Measurements from ENCODE around the gene CRHR2. TPM values are rescaled to one million over a fixed set of nuclear protein-coding genes. Genes with fewer than 3 reads are reported as not detected.
"Not testable (repeated sequence)": the region's sequence is repeated elsewhere in the genome, so short reads cannot be mapped to it uniquely, and the experiment has no call there.

Gene CRHR2
- total RNA-seq, 5 donors from 2014 or later (not counting 1 experiment from before 2014, with no cell fraction given): 0.09 TPM; not detected in 4

- H3K27ac Mint-ChIP-seq: no peak overlapping the region
- POLR2A ChIA-PET: no interaction called here
Measured at GRCh38 chr7:30642789-30643188, 39.5 kb downstream of the CRHR2 start.

GRCh38 chr7:30642322-30642721 is 39.9 kb downstream of the CRHR2 start:
- H3K36me3 ChIP-seq (ENCODE audit: control insufficient read depth in 2 of 2, extremely low read depth in 1 of 2, insufficient read depth in 1 of 2, low read length in 1 of 2); H3K9me3 ChIP-seq; H3K27ac Mint-ChIP-seq; H3K4me1 ChIP-seq (ENCODE audit: control insufficient read depth in 1 of 2, extremely low read depth in 1 of 2, insufficient read depth in 2 of 2, low read length in 2 of 2); H3K27me3 Mint-ChIP-seq; H3K27ac ChIP-seq (ENCODE audit: low read length); POLR2A ChIA-PET; H3K9me3 Mint-ChIP-seq; H3K4me3 Mint-ChIP-seq; H3K4me1 Mint-ChIP-seq; CTCF ChIA-PET; DNase-seq; H3K4me3 ChIP-seq (ENCODE audit: control insufficient read depth in 1 of 2, extremely low read depth in 1 of 2, low read length in 1 of 2); ATAC-seq (replicated peaks in 1 of 4); H3K27me3 ChIP-seq (replicated peaks in 1 of 2; ENCODE audit: control insufficient read depth in 2 of 2, extremely low read depth in 1 of 2, insufficient read depth in 2 of 2, low read length in 1 of 2): not testable (repeated sequence)
- WGBS (ENCODE audit: insufficient coverage): no CpG with 5 or more reads among the region's 29 CpGs
- H3K36me3 Mint-ChIP-seq: peaks cover 17% of the 10 kb centered on the region

More at GRCh38 chr7:30642789-30643188, 39.5 kb downstream of the CRHR2 start:
- no CpG with 5 or more reads among the region's 4 CpGs for WGBS (ENCODE audit: insufficient coverage)
- DNase-seq (no peak), ATAC-seq (replicated peaks in 1 of 4) (no peak)
- no peak overlapping the region for H3K27ac ChIP-seq (ENCODE audit: low read length)
- no peaks in the 10 kb centered on the region for H3K36me3 ChIP-seq (ENCODE audit: control insufficient read depth in 2 of 2, extremely low read depth in 1 of 2, insufficient read depth in 1 of 2, low read length in 1 of 2)
- Mint-ChIP-seq H3K4me3 (no peak overlapping the region), H3K9me3 (no peaks in the 10 kb centered on the region), H3K27me3 (no peaks in the 10 kb centered on the region), H3K4me1 (no peaks in the 10 kb centered on the region), H3K36me3 (peaks cover 17% of the 10 kb centered on the region)
- H3K4me1 ChIP-seq (ENCODE audit: control insufficient read depth in 1 of 2, extremely low read depth in 1 of 2, insufficient read depth in 2 of 2, low read length in 2 of 2): no peaks in the 10 kb centered on the region
- no peaks in the 10 kb centered on the region for H3K9me3 ChIP-seq
- no peaks in the 10 kb centered on the region for H3K27me3 ChIP-seq (replicated peaks in 1 of 2; ENCODE audit: control insufficient read depth in 2 of 2, extremely low read depth in 1 of 2, insufficient read depth in 2 of 2, low read length in 1 of 2)
- H3K4me3 ChIP-seq (ENCODE audit: control insufficient read depth in 1 of 2, extremely low read depth in 1 of 2, low read length in 1 of 2): no peak overlapping the region
- CTCF ChIA-PET: no interaction called here

GRCh38 chr7:30635798-30636197 is 46.5 kb downstream of the CRHR2 start:
- Histone ChIP-seq H3K27ac (ENCODE audit: low read length) (no peak overlapping the region), H3K4me3 (ENCODE audit: control insufficient read depth in 1 of 2, extremely low read depth in 1 of 2, low read length in 1 of 2) (no peak overlapping the region), H3K27me3 (replicated peaks in 1 of 2; ENCODE audit: control insufficient read depth in 2 of 2, extremely low read depth in 1 of 2, insufficient read depth in 2 of 2, low read length in 1 of 2) (no peaks in the 10 kb centered on the region), H3K4me1 (ENCODE audit: control insufficient read depth in 1 of 2, extremely low read depth in 1 of 2, insufficient read depth in 2 of 2, low read length in 2 of 2) (no peaks in the 10 kb centered on the region), H3K9me3 (no peaks in the 10 kb centered on the region), H3K36me3 (ENCODE audit: control insufficient read depth in 2 of 2, extremely low read depth in 1 of 2, insufficient read depth in 1 of 2, low read length in 1 of 2) (peaks cover 10 to 45% of the 10 kb centered on the region in 2 donors)
- no peak for DNase-seq
- H3K9me3 Mint-ChIP-seq: no peaks in the 10 kb centered on the region
- CTCF ChIA-PET: no interaction called here
- H3K27ac Mint-ChIP-seq: no peak overlapping the region
- H3K36me3 Mint-ChIP-seq: peaks cover 42% of the 10 kb centered on the region
- POLR2A ChIA-PET: no interaction called here
- no peaks in the 10 kb centered on the region for H3K27me3 Mint-ChIP-seq
- no peak overlapping the region for H3K4me3 Mint-ChIP-seq
- WGBS (ENCODE audit: insufficient coverage): 100% methylated on average over 3 of the region's 6 CpGs
- ATAC-seq (replicated peaks in 1 of 4): no peak
- no peaks in the 10 kb centered on the region for H3K4me1 Mint-ChIP-seq

GRCh38 chr7:30634634-30635201 is 47.5 kb downstream of the CRHR2 start:
- ATAC-seq (replicated peaks in 1 of 4): peak in 1 of 4 experiments; percentile 17
- POLR2A ChIA-PET: interaction anchor here (0.6 to 0.8 kb wide), 2 partner anchors 15 to 409 kb away, joined by 4 to 8 read pairs; no protein-coding TSS in a partner anchor

GRCh38 chr7:30634193-30634626 is 48.0 kb downstream of the CRHR2 start:
- no peaks in the 10 kb centered on the region for H3K27me3 Mint-ChIP-seq
- H3K36me3 Mint-ChIP-seq: peaks cover 47% of the 10 kb centered on the region
- Histone ChIP-seq H3K4me1 (ENCODE audit: control insufficient read depth in 1 of 2, extremely low read depth in 1 of 2, insufficient read depth in 2 of 2, low read length in 2 of 2) (no peaks in the 10 kb centered on the region), H3K36me3 (ENCODE audit: control insufficient read depth in 2 of 2, extremely low read depth in 1 of 2, insufficient read depth in 1 of 2, low read length in 1 of 2) (peaks cover 10 to 60% of the 10 kb centered on the region in 2 donors), H3K9me3 (no peaks in the 10 kb centered on the region), H3K4me3 (ENCODE audit: control insufficient read depth in 1 of 2, extremely low read depth in 1 of 2, low read length in 1 of 2) (no peak overlapping the region), H3K27me3 (replicated peaks in 1 of 2; ENCODE audit: control insufficient read depth in 2 of 2, extremely low read depth in 1 of 2, insufficient read depth in 2 of 2, low read length in 1 of 2) (no peaks in the 10 kb centered on the region), H3K27ac (ENCODE audit: low read length) (no peak overlapping the region)
- DNase-seq (no peak), ATAC-seq (replicated peaks in 1 of 4) (no peak)
- WGBS (ENCODE audit: insufficient coverage): no CpG with 5 or more reads among the region's 1 CpG
- ChIA-PET POLR2A (interaction anchor here (0.6 to 0.8 kb wide), 3 partner anchors 15 to 408 kb away, joined by 4 to 8 read pairs (median 4); no protein-coding TSS in a partner anchor), CTCF (no interaction called here)
- H3K4me3 Mint-ChIP-seq: no peak overlapping the region
- no peaks in the 10 kb centered on the region for H3K4me1 Mint-ChIP-seq
- no peak overlapping the region for H3K27ac Mint-ChIP-seq
- no peaks in the 10 kb centered on the region for H3K9me3 Mint-ChIP-seq

More at GRCh38 chr7:30634634-30635201, 47.5 kb downstream of the CRHR2 start:
- CTCF ChIA-PET: interaction anchor here in 1 of 2 donors (0.6 kb wide), 1 partner anchor 36 kb away, joined by 3 read pairs; no protein-coding TSS in a partner anchor
- Histone ChIP-seq H3K27me3 (replicated peaks in 1 of 2; ENCODE audit: control insufficient read depth in 2 of 2, extremely low read depth in 1 of 2, insufficient read depth in 2 of 2, low read length in 1 of 2) (no peaks in the 10 kb centered on the region), H3K27ac (ENCODE audit: low read length) (no peak overlapping the region), H3K4me3 (ENCODE audit: control insufficient read depth in 1 of 2, extremely low read depth in 1 of 2, low read length in 1 of 2) (no peak overlapping the region), H3K4me1 (ENCODE audit: control insufficient read depth in 1 of 2, extremely low read depth in 1 of 2, insufficient read depth in 2 of 2, low read length in 2 of 2) (no peaks in the 10 kb centered on the region), H3K9me3 (no peaks in the 10 kb centered on the region), H3K36me3 (ENCODE audit: control insufficient read depth in 2 of 2, extremely low read depth in 1 of 2, insufficient read depth in 1 of 2, low read length in 1 of 2) (peaks cover 10 to 56% of the 10 kb centered on the region in 2 donors)
- Mint-ChIP-seq H3K36me3 (peaks cover 42% of the 10 kb centered on the region), H3K27me3 (no peaks in the 10 kb centered on the region), H3K9me3 (no peaks in the 10 kb centered on the region), H3K27ac (no peak overlapping the region), H3K4me3 (no peak overlapping the region), H3K4me1 (no peaks in the 10 kb centered on the region)
- DNase-seq: no peak
- 100% methylated on average over 2 of the region's 6 CpGs for WGBS (ENCODE audit: insufficient coverage)

GRCh38 chr7:30633223-30633622 is 49.0 kb downstream of the CRHR2 start:
- no peak overlapping the region for H3K4me3 ChIP-seq (ENCODE audit: control insufficient read depth in 1 of 2, extremely low read depth in 1 of 2, low read length in 1 of 2)
- ATAC-seq (replicated peaks in 1 of 4) (no peak), DNase-seq (no peak)
- no peaks in the 10 kb centered on the region for H3K4me1 Mint-ChIP-seq
- no peaks in the 10 kb centered on the region for H3K9me3 ChIP-seq
- 100% methylated on average over 1 of the region's 3 CpGs for WGBS (ENCODE audit: insufficient coverage)
- H3K27ac ChIP-seq (ENCODE audit: low read length): no peak overlapping the region
- H3K27me3 ChIP-seq (replicated peaks in 1 of 2; ENCODE audit: control insufficient read depth in 2 of 2, extremely low read depth in 1 of 2, insufficient read depth in 2 of 2, low read length in 1 of 2): no peaks in the 10 kb centered on the region
- CTCF ChIA-PET: no interaction called here
- H3K9me3 Mint-ChIP-seq: no peaks in the 10 kb centered on the region
- no peaks in the 10 kb centered on the region for H3K4me1 ChIP-seq (ENCODE audit: control insufficient read depth in 1 of 2, extremely low read depth in 1 of 2, insufficient read depth in 2 of 2, low read length in 2 of 2)
- H3K27me3 Mint-ChIP-seq: no peaks in the 10 kb centered on the region
- POLR2A ChIA-PET: no interaction called here
- peak overlapping the region in 1 of 2 donors; percentile 34 for H3K27ac Mint-ChIP-seq
- no peak overlapping the region for H3K4me3 Mint-ChIP-seq
- peaks cover 10 to 69% of the 10 kb centered on the region in 2 donors for H3K36me3 ChIP-seq (ENCODE audit: control insufficient read depth in 2 of 2, extremely low read depth in 1 of 2, insufficient read depth in 1 of 2, low read length in 1 of 2)
- peaks cover 57% of the 10 kb centered on the region for H3K36me3 Mint-ChIP-seq

All from T-cell (primary cell).